Stomach (tissue), 4 donors: ENCODE results near the gene EPHB1.

Experiments
- CTCF ChIP-seq, 7 experiments: fragments of 450-650 bp in 4 of 7; fragments of 200-600 bp in 3 of 7; sonication (generic) in 3 of 7; IDR thresholded peaks; one replicate each; pipeline ENCODE4 v1.5.1; 2016 to 2019; ENCODE audit warnings: antibody characterized with exemption in 7 of 7, control low read depth in 2 of 7, mild to moderate bottlenecking in 1 of 7
- EP300 ChIP-seq: sonication (generic); formaldehyde crosslinking; IDR thresholded peaks from one replicate; pipeline ENCODE4 v1.6.1; 2017; ENCODE audit warnings: antibody characterized with exemption
- POLR2A ChIP-seq, 4 donors: fragments of 450-650 bp; IDR thresholded peaks; one replicate each; pipeline ENCODE4 v1.6.1; 2016; ENCODE audit warnings: antibody characterized with exemption in 4 of 4, control low read depth in 2 of 4, mild to moderate bottlenecking in 1 of 4, moderate library complexity in 1 of 4
- POLR2AphosphoS5 ChIP-seq, 3 donors: sonication (generic); formaldehyde crosslinking; IDR thresholded peaks; one replicate each; pipeline ENCODE4 v1.6.1; 2016; ENCODE audit warnings: antibody characterized with exemption in 3 of 3

- TF ChIP-seq CTCF (IDR thresholded peaks at IDR 0.05): no peak
- TF ChIP-seq POLR2A (IDR thresholded peaks at IDR 0.05): no peak
- TF ChIP-seq EP300: no peak
- no peak for TF ChIP-seq POLR2AphosphoS5 (IDR thresholded peaks at IDR 0.05)
Observed at GRCh38 chr3:134775831-134776230, 19.2 kb upstream of the EPHB1 start.
